T-helper 1 cell treated with Interleukin-12 subunit alpha and Interleukin-12 subunit beta and Interleukin-4 antibody, amounts not matched to agents 30 μg/mL and 1 μg/mL, for 36 hours (primary cell): Measurements from ENCODE around the gene AHI1.
"Not testable (repeated sequence)": the region's sequence is repeated elsewhere in the genome, so short reads cannot be mapped to it uniquely, and the experiment has no call there.

Source experiments
- H3K27ac Mint-ChIP-seq: one replicate; pipeline ENCODE4 v1.8.0; 2021; ENCODE audit warnings: mild to moderate bottlenecking, mixed read lengths
- H3K27me3 Mint-ChIP-seq: one replicate; pipeline ENCODE4 v1.8.0; 2021; ENCODE audit warnings: low read depth, mixed read lengths
- H3K36me3 Mint-ChIP-seq: one replicate; pipeline ENCODE4 v1.8.0; 2021; ENCODE audit warnings: low read depth, mixed read lengths
- H3K4me1 Mint-ChIP-seq: one replicate; pipeline ENCODE4 v1.8.0; 2021; ENCODE audit warnings: low read depth, mixed read lengths
- H3K4me3 Mint-ChIP-seq: one replicate; pipeline ENCODE4 v1.8.0; 2021; ENCODE audit warnings: mild to moderate bottlenecking, moderate library complexity, mixed read lengths
- H3K9me3 Mint-ChIP-seq: one replicate; pipeline ENCODE4 v1.8.0; 2021; ENCODE audit warnings: mixed read lengths

Gene AHI1

GRCh38 chr6:135260612-135261011, 236.9 kb downstream of the AHI1 start:
- no peak overlapping the region for H3K27ac Mint-ChIP-seq
- H3K36me3 Mint-ChIP-seq: no peaks in the 10 kb centered on the region
- H3K4me3 Mint-ChIP-seq: no peak overlapping the region
- H3K4me1 Mint-ChIP-seq: peaks cover 2% of the 10 kb centered on the region
- H3K9me3 Mint-ChIP-seq: no peaks in the 10 kb centered on the region
- H3K27me3 Mint-ChIP-seq: peaks cover 9% of the 10 kb centered on the region

- H3K4me3 Mint-ChIP-seq: no peak overlapping the region
- no peaks in the 10 kb centered on the region for H3K9me3 Mint-ChIP-seq
- no peak overlapping the region for H3K27ac Mint-ChIP-seq
- H3K27me3 Mint-ChIP-seq: peaks cover 9% of the 10 kb centered on the region
- H3K4me1 Mint-ChIP-seq: peaks cover 2% of the 10 kb centered on the region
- no peaks in the 10 kb centered on the region for H3K36me3 Mint-ChIP-seq
These were observed 238.6 kb downstream of the AHI1 start for GRCh38 chr6:135258970-135259369.

- no peaks in the 10 kb centered on the region for H3K9me3 Mint-ChIP-seq
These were observed 239.7 kb downstream of the AHI1 start for GRCh38 chr6:135257631-135258405.

GRCh38 chr6:135256866-135257265, 240.7 kb downstream of the AHI1 start:
- Mint-ChIP-seq H3K9me3 (no peaks in the 10 kb centered on the region), H3K4me1 (peaks cover 4% of the 10 kb centered on the region)

More at GRCh38 chr6:135257631-135258405, 239.7 kb downstream of the AHI1 start:
- Mint-ChIP-seq H3K4me1 (peaks cover 4% of the 10 kb centered on the region), H3K4me3 (no peak overlapping the region), H3K27ac (no peak overlapping the region), H3K36me3 (no peaks in the 10 kb centered on the region), H3K27me3 (peaks cover 9% of the 10 kb centered on the region)

GRCh38 chr6:135254471-135254870, 243.1 kb downstream of the AHI1 start:
- Mint-ChIP-seq H3K4me3 (no peak overlapping the region), H3K9me3 (no peaks in the 10 kb centered on the region), H3K4me1 (peaks cover 6% of the 10 kb centered on the region), H3K27ac (no peak overlapping the region), H3K36me3 (no peaks in the 10 kb centered on the region), H3K27me3 (peaks cover 4% of the 10 kb centered on the region)

More at GRCh38 chr6:135256866-135257265, 240.7 kb downstream of the AHI1 start:
- H3K4me3 Mint-ChIP-seq: no peak overlapping the region
- H3K36me3 Mint-ChIP-seq: no peaks in the 10 kb centered on the region
- H3K27me3 Mint-ChIP-seq: peaks cover 9% of the 10 kb centered on the region
- H3K27ac Mint-ChIP-seq: no peak overlapping the region

GRCh38 chr6:135251498-135252441, 245.8 kb downstream of the AHI1 start:
- Mint-ChIP-seq H3K9me3 (no peaks in the 10 kb centered on the region), H3K4me3 (no peak overlapping the region), H3K36me3 (no peaks in the 10 kb centered on the region), H3K27me3 (peaks cover 4% of the 10 kb centered on the region), H3K4me1 (peaks cover 6% of the 10 kb centered on the region), H3K27ac (no peak overlapping the region)

- peaks cover 5% of the 10 kb centered on the region for H3K4me1 Mint-ChIP-seq
- H3K36me3 Mint-ChIP-seq: no peaks in the 10 kb centered on the region
- H3K9me3 Mint-ChIP-seq: no peaks in the 10 kb centered on the region
- H3K27me3 Mint-ChIP-seq: peaks cover 2% of the 10 kb centered on the region
- no peak overlapping the region for H3K27ac Mint-ChIP-seq
- H3K4me3 Mint-ChIP-seq: no peak overlapping the region
These were observed 246.6 kb downstream of the AHI1 start for GRCh38 chr6:135250751-135251497.

- no peaks in the 10 kb centered on the region for H3K9me3 Mint-ChIP-seq
- H3K4me1 Mint-ChIP-seq: peaks cover 3% of the 10 kb centered on the region
- H3K4me3 Mint-ChIP-seq: no peak overlapping the region
- no peaks in the 10 kb centered on the region for H3K27me3 Mint-ChIP-seq
- H3K27ac Mint-ChIP-seq: no peak overlapping the region
- H3K36me3 Mint-ChIP-seq: no peaks in the 10 kb centered on the region
These were observed 247.3 kb downstream of the AHI1 start for GRCh38 chr6:135250234-135250633.

- not testable (repeated sequence) for H3K9me3 Mint-ChIP-seq, H3K4me1 Mint-ChIP-seq, H3K36me3 Mint-ChIP-seq, H3K27ac Mint-ChIP-seq, H3K27me3 Mint-ChIP-seq, H3K4me3 Mint-ChIP-seq
These were observed 251.0 kb downstream of the AHI1 start for GRCh38 chr6:135246412-135247012.

GRCh38 chr6:135244805-135245204, 252.7 kb downstream of the AHI1 start:
- Mint-ChIP-seq H3K27me3 (no peaks in the 10 kb centered on the region), H3K9me3 (no peaks in the 10 kb centered on the region), H3K27ac (no peak overlapping the region), H3K4me1 (peaks cover 6% of the 10 kb centered on the region), H3K36me3 (no peaks in the 10 kb centered on the region), H3K4me3 (no peak overlapping the region)

- no peak overlapping the region for H3K4me3 Mint-ChIP-seq
- H3K4me1 Mint-ChIP-seq: peaks cover 6% of the 10 kb centered on the region
- no peaks in the 10 kb centered on the region for H3K27me3 Mint-ChIP-seq
- H3K27ac Mint-ChIP-seq: no peak overlapping the region
- H3K9me3 Mint-ChIP-seq: no peaks in the 10 kb centered on the region
- H3K36me3 Mint-ChIP-seq: no peaks in the 10 kb centered on the region
These were observed 253.4 kb downstream of the AHI1 start for GRCh38 chr6:135243871-135244796.

- no peak overlapping the region for H3K4me3 Mint-ChIP-seq
- H3K4me1 Mint-ChIP-seq: peaks cover 10% of the 10 kb centered on the region
- H3K27me3 Mint-ChIP-seq: no peaks in the 10 kb centered on the region
- H3K27ac Mint-ChIP-seq: no peak overlapping the region
- H3K36me3 Mint-ChIP-seq: no peaks in the 10 kb centered on the region
- H3K9me3 Mint-ChIP-seq: no peaks in the 10 kb centered on the region
These were observed 256.8 kb downstream of the AHI1 start for GRCh38 chr6:135240711-135241110.

- Mint-ChIP-seq H3K9me3 (no peaks in the 10 kb centered on the region), H3K27me3 (no peaks in the 10 kb centered on the region), H3K4me3 (no peak overlapping the region), H3K4me1 (peaks cover 17% of the 10 kb centered on the region), H3K36me3 (no peaks in the 10 kb centered on the region), H3K27ac (peak overlapping the region; percentile 11)
These were observed 260.8 kb downstream of the AHI1 start for GRCh38 chr6:135236732-135237131.
